Measurements from ENCODE around the gene TPGS2.
"Not testable (repeated sequence)": the region's sequence is repeated elsewhere in the genome, so short reads cannot be mapped to it uniquely, and the experiment has no call there.

The TPGS2 gene

DNA sequence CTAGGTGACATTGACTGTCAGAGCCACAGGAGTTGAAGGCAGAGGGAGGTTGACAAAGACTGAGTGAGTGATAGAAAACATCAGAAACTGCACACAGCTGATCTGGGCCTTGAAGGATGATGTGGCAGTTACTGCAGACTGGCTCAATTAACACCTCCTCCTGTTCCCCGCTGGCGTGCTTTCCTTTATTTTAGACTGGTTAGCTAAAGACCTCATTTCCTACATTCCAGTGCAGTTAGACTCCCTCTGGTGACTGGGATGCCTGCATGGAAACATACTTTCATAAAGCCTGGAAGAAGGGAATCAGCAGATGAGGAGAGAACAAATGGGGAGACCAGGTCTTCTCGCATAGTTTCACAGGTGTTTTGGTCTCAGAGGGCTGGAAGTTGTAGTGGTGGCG is 7.1 kb downstream of the TPGS2 start:
- no peak for DNase-seq (ENCODE audit: low spot score)

GRCh38 chr18:36819621-36820020 is 9.2 kb downstream of the TPGS2 start:
- no peak for DNase-seq (ENCODE audit: low spot score)

GRCh38 chr18:36818652-36819051 is 10.2 kb downstream of the TPGS2 start:
- no peak for DNase-seq (ENCODE audit: low spot score)

- no peak for DNase-seq (ENCODE audit: low spot score)
Measured at GRCh38 chr18:36817039-36817438, 11.8 kb downstream of the TPGS2 start.

GRCh38 chr18:36816096-36816495 is 12.7 kb downstream of the TPGS2 start:
- not testable (repeated sequence) for DNase-seq (ENCODE audit: low spot score)

DNA sequence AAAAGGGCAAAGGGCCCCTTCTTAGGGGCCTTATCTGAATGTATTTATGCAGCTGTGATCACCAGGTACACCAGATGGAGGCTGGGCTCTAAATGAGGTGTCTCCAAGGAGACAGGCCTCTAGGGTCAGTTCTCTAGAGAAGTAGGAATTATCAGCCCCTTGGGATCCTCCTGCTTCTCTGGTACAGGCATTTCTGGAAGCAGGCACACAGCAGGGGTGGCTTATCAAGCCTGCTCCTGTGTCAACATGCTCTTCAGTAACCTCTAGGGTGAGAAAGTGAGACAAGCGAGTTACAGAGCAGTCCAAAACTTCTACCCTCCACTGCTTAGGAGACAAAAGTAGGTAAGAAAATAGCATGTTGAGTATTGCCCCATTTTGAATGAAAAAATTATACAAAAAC is 13.8 kb downstream of the TPGS2 start:
- no peak for DNase-seq (ENCODE audit: low spot score)

- no peak for DNase-seq (ENCODE audit: low spot score)
Measured at GRCh38 chr18:36813824-36814223, 15.0 kb downstream of the TPGS2 start.

DNA sequence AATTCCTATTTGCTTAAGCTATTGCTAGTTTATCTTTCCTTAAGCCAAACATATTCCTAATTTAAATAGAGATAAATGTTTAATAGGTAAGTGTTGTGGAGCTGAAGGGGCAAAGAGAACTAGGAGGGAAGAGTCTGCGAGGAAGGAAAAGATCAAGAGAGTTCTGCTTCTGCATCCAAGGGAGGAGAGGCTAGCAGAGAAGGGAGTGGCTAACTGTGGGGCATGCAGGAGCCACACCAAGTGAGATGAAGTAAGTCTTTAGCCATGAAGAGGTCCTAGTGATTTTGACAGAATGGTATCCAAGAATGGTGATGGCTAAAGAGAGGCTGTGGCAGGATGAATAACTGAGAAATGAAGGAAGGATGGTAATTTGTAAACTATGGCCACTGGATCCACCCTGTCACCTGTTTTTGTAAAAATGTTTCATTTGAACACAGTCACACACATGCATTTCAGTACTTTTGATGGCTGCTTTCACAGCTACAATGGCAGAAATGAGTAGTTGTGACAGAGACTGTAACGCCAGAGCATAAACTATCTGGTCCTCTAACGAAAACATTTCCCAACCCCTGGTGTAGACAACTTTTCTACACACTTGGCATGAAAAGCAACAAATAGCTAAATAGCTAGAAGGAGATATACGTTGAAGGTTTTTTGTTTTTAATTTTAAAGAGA is 15.6 kb downstream of the TPGS2 start:
- no peak for DNase-seq (ENCODE audit: low spot score)

GRCh38 chr18:36812678-36813077 is 16.1 kb downstream of the TPGS2 start:
- DNase-seq (ENCODE audit: low spot score): no peak

DNA sequence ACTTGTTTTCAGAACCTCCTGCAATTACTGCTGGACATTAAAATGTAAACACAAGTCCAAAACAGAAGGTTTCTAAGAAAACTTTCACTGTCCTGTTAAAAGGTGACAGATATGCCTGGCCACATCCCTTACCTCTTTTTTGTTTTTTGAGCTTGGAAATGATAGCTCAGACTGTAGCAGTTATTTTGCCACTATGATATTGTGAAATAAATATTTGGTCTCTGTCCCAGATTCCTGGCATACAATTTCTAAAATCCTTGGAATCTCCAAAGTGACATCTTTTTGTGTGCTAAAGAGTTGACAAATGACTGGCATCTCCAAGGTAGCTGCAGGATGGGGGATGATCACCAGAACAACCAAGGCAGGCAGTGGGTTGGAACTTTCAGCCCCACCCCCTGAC is 16.8 kb downstream of the TPGS2 start:
- DNase-seq (ENCODE audit: low spot score): no peak

- no peak for DNase-seq (ENCODE audit: low spot score)
Measured at GRCh38 chr18:36811430-36811829, 17.4 kb downstream of the TPGS2 start.

DNA sequence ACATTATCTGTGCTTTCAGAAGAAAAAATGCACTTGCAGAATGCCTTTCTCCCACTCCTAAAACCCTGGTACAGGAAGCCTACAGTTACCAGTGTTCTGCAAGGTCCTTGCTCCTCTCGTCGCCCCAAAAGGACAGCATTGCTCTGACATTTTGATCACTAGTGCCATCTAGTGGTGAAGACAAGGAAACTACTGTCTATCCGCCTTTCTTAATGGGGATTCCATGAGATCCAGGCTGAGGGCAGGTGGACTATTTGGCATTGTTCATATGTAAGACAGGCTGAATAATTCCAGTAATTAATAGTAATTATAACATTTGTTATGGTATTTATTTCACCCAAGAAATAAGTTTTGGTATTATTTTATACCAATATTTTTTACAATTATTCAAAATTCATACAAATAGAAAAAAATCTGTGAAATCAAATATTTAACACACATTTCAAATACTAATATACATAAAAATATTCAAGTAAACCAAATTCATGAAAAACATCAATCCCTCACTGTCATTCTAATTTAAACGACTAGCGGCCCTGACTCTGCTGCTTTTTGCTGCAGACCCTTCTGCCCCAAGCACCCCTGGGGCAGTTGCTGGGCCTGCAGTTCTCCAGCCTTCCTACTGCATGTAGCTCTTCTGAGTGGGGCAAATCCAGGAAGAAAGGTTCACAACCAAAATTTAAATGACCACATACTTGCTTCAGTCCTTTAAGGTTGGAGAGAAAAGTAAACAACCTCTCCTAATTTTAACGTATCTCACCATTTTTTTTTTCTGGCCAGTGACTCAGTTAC is 19.0 kb downstream of the TPGS2 start:
- DNase-seq (ENCODE audit: low spot score): peak; percentile 52

DNA sequence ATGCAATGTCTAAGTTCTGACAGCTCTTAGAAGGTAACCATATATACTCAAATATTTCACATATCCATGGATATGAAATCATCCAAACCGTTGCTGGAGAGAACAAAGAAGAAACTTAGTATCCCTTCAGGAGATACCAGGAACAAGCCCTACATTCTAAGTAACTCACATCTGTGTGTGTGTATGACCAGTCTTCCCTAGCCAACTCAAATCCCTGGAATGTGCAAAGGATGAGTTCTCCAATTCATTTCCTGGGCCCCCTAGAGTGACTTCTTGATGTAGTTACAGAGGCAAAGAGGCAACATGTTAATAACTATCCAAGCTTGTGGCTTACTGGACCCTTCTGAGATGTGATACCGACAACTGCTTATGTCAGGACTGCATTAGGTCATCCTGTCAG is 20.1 kb downstream of the TPGS2 start:
- DNase-seq (ENCODE audit: low spot score): peak; percentile 31

DNA sequence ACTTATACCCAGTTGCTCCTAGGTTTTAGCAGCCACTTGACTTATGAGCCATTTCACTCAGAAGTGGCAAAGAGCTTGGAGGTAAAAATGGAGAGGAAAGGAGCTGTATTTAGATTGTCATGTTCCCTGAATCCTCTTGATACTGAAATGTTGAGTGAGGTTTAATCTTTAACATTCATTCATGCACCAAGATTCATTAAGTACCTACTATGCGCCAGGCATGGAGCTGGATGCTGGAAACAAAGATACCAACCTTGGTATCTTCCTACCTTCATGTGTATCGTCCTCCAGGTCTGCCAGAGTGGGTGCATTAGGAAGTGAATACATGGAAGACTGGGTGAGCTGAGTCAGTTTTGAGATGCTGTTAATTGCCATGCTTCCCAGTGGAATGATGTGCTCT is 23.7 kb downstream of the TPGS2 start:
- DNase-seq (ENCODE audit: low spot score): no peak

DNA sequence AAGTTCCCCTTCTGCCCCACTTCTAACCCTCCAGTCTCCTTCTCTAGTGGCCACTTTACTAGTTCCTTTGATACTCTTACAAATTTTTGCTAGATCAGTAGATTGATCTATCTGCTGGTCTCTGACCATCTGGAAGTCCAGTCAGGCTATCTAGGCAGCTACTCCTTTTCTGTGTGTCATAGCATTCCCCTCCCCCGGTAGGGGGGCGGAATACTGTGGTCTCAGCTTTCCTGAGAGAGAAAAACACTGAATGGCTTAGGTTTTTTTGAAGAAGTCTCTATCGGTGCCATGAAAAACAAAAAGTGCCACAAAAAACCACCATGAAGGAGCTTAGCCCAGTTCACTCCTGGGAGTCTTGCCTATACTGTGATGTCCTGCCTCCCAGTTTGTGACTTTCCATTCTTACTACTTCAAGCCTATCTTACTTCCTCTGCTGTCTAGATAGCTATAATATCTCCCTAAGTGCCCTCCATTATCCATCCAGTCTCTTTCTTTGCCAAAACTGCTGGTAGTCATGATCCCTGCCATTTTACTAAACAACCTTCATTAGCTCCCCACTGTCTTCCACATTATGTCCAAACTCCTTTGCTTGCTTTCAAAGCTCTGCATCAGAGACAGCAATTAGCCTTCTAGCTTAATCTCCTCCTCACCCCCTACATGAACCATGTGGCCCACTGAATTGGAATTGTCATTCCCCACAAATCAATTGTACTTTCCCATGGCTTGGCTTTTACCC is 29.9 kb downstream of the TPGS2 start:
- DNase-seq (ENCODE audit: low spot score): no peak

DNA sequence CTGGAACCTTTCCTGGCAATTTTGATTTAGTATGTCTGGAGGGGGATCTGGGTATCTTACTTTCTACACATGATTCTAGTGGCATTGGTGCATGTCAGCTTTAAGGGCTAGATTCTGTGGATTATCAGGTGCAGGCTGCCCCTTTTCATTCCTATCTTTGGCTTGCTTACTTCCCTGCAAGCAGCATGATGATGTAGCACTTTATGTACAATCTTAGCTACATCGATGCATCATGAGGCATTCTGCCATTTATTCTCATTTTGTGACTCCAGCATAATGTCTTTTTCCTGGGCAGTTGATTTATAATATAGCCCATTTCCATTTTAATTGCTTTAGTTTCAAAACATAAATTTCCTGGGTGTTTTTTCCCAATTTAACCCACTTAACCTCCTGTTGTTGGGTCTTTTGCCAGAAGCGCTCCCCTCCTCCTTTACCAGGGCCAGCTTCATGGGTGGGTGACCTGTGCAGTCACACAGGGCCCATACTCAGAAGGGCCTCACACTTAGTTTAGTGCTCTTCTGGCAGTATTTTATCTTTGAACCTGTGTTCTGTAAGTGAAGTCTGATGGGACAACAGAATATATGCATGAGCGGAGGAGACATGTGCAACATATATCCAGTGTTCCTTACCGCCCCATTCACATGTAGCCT is 36.0 kb downstream of the TPGS2 start:
- no peak for DNase-seq (ENCODE audit: low spot score)

DNA sequence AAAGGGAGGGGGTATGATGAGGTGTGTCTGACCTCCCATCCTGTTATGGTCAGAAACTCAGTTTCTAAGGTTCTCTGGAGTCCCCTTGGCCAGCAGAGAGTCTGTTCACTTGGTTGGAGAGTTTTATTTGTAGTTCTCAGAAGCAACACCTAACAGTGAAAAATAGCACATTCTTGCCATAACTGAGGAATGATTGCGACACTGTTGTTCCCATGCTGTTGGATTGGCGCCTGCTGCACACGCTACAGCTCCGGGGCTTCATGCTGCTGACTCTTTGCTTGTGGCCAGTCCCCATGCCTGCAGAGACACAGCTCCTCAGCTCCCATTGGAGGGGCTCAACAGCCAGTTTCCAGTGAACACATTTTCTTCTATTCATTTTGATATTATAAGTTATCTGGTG is 42.1 kb downstream of the TPGS2 start:
- DNase-seq (ENCODE audit: low spot score): no peak

GRCh38 chr18:36783792-36784191 is 45.0 kb downstream of the TPGS2 start:
- DNase-seq (ENCODE audit: low spot score): no peak

DNA sequence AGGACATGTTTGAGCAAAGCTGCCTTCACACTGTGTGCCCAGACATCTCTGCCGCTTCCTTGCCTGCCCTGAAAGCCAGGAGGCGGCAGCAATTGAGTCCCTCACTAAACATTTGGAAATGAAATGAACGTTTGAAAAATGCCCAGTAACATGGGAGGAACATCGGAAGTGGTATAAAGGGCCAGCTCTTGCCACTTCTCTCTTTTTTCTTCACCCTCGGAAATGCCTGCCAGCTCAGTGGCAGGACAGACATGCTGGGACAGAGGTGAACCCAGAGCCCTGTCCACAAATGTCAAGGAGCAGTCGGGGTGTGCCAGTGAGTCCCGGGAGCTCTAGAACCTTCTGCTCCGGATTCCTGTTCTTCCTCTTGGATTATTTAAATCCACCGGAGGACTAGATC is 46.1 kb downstream of the TPGS2 start:
- DNase-seq (ENCODE audit: low spot score): no peak

DNA sequence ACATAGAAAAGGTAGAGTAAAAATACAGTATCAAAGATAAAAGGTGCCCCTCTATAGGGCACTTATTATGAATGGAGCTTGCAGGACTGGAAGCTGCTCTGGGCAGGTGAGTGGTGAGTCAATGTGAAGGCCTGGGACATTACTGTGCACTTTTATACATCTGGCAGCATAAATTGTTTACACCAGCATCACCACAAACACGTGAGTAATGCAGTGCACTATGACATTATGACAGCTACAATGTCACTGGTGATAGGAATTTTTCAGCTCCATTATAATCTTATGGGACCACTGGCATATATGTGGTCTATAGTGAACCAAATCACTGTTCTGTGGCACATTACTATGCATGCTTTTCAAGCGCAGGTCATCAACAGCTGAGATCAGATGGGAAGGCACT is 48.1 kb downstream of the TPGS2 start:
- no peak for DNase-seq (ENCODE audit: low spot score)

DNA sequence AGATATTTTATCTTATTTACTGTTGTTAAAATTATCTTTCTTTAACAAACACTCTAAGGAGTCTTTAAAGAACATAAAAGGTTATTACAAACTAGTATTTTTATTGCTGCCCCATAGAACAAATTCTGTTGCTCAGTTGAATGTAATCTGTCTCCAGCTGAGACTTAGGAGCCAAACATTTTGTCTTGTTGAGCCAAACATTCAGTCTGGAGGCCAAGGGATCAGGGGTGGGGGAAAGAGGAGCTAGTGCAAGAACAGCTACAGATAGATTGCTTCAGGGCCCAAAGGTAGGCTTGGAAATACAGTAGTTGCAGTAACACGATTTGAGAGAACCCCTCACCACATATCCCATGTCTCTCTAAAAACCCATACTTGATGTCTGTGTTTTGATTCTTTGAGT is 51.2 kb downstream of the TPGS2 start:
- DNase-seq (ENCODE audit: low spot score): no peak

- DNase-seq (ENCODE audit: low spot score): no peak
Measured at GRCh38 chr18:36776650-36777049, 52.2 kb downstream of the TPGS2 start.

GRCh38 chr18:36775396-36775795 is 53.4 kb downstream of the TPGS2 start:
- DNase-seq (ENCODE audit: low spot score): no peak
